Astrocyte (in vitro differentiated cells and primary cell): ENCODE data around the gene RAP1GAP. TPM values are rescaled to one million over a fixed set of nuclear protein-coding genes. Genes with fewer than 3 reads are reported as not detected.

Experiments
- DNase-seq: peaks from one replicate; pipeline ENCODE4 v3.0.0-alpha.2; 2010; ENCODE audit warnings: low read depth
- FAIRE-seq: peaks from 2 replicates; lab custom pipeline; 2011; peaks lifted over from hg19 to GRCh38; lab: Jason Lieb, UNC
- H2AFZ ChIP-seq: 2 replicates; pipeline ENCODE4 v1.6.0; 2012; ENCODE audit warnings: low read depth, low read length, inconsistent platforms
- H3K27ac ChIP-seq: 2 replicates; pipeline ENCODE4 v1.5.1; 2011; ENCODE audit warnings: low read depth, low read length, inconsistent platforms
- H3K27me3 ChIP-seq: 2 replicates; pipeline ENCODE4 v1.6.0; 2011; ENCODE audit warnings: low read length, inconsistent platforms; ENCODE audit not compliant: insufficient read depth
- H3K36me3 ChIP-seq: 2 replicates; pipeline ENCODE4 v1.5.1; 2011; ENCODE audit warnings: low read length, inconsistent platforms; ENCODE audit not compliant: insufficient read depth
- H3K4me1 ChIP-seq: 2 replicates; pipeline ENCODE4 v1.5.1; 2011; ENCODE audit warnings: low read length, inconsistent platforms; ENCODE audit not compliant: insufficient read depth
- H3K4me2 ChIP-seq: 2 replicates; pipeline ENCODE4 v1.6.0; 2012; ENCODE audit warnings: low read length, inconsistent platforms
- H3K4me3 ChIP-seq: 2 replicates; pipeline ENCODE4 v1.5.1; 2011; ENCODE audit warnings: low read depth, mild to moderate bottlenecking, low read length, inconsistent platforms; ENCODE audit not compliant: insufficient read depth
- H3K79me2 ChIP-seq: 2 replicates; pipeline ENCODE4 v1.6.0; 2012; ENCODE audit warnings: mild to moderate bottlenecking, low read length, inconsistent platforms; ENCODE audit not compliant: insufficient read depth
- H3K9ac ChIP-seq: 2 replicates; pipeline ENCODE4 v1.6.0; 2012; ENCODE audit warnings: mild to moderate bottlenecking, low read length, inconsistent platforms
- H3K9me3 ChIP-seq: 2 replicates; pipeline ENCODE4 v1.5.1; 2012; ENCODE audit warnings: low read depth, mild to moderate bottlenecking, low read length, inconsistent platforms; ENCODE audit not compliant: insufficient read depth
- H4K20me1 ChIP-seq: 2 replicates; pipeline ENCODE4 v1.6.0; 2012; ENCODE audit warnings: low read length, inconsistent platforms; ENCODE audit not compliant: insufficient read depth
- H3K27ac Mint-ChIP-seq: one replicate; pipeline ENCODE4 v1.8.0; 2021; ENCODE audit warnings: mild to moderate bottlenecking, mixed read lengths; ENCODE audit not compliant: unreplicated experiment
- H3K27me3 Mint-ChIP-seq: one replicate; pipeline ENCODE4 v1.8.0; 2021; ENCODE audit warnings: low read depth, mixed read lengths; ENCODE audit not compliant: unreplicated experiment
- H3K36me3 Mint-ChIP-seq: one replicate; pipeline ENCODE4 v1.8.0; 2021; ENCODE audit warnings: low read depth, mixed read lengths; ENCODE audit not compliant: unreplicated experiment
- H3K4me1 Mint-ChIP-seq: one replicate; pipeline ENCODE4 v1.8.0; 2021; ENCODE audit warnings: low read depth, mixed read lengths; ENCODE audit not compliant: unreplicated experiment
- H3K4me3 Mint-ChIP-seq: one replicate; pipeline ENCODE4 v1.8.0; 2021; ENCODE audit warnings: mild to moderate bottlenecking, moderate library complexity, mixed read lengths; ENCODE audit not compliant: unreplicated experiment
- H3K9me3 Mint-ChIP-seq: one replicate; pipeline ENCODE4 v1.8.0; 2021; ENCODE audit warnings: mild to moderate bottlenecking, mixed read lengths; ENCODE audit not compliant: unreplicated experiment
- CTCF ChIP-seq: IDR thresholded peaks from 2 replicates; pipeline ENCODE4 v1.5.1; 2011; ENCODE audit warnings: low read depth, mild to moderate bottlenecking, inconsistent platforms, low read length, moderate library complexity; ENCODE audit not compliant: insufficient read depth
- EZH2 ChIP-seq: IDR thresholded peaks from 2 replicates; pipeline ENCODE4 v1.6.1; 2012; ENCODE audit warnings: mild to moderate bottlenecking, low read length, inconsistent platforms; ENCODE audit not compliant: insufficient read depth
- total RNA-seq: library from RNA; stranded (reverse); gene quantifications from 2 replicates; pipeline ENCODE4 v1.2.1, GENCODE V29; 2021

The RAP1GAP gene
- total RNA-seq, 1 donor from 2014 or later: 3.2 TPM

GRCh38 chr1:21597753-21598152 is 71.4 kb downstream of the RAP1GAP start:
- Histone ChIP-seq H2AFZ (no peak overlapping the region), H3K36me3 (no peaks in the 10 kb centered on the region), H3K9ac (no peak overlapping the region), H3K4me3 (no peak overlapping the region), H3K27ac (no peak overlapping the region), H3K79me2 (no peaks in the 10 kb centered on the region), H4K20me1 (no peaks in the 10 kb centered on the region), H3K4me1 (no peaks in the 10 kb centered on the region), H3K27me3 (peaks cover 3% of the 10 kb centered on the region), H3K4me2 (no peak overlapping the region), H3K9me3 (no peaks in the 10 kb centered on the region)
- H3K27me3 Mint-ChIP-seq: peaks cover 27% of the 10 kb centered on the region
- H3K9me3 Mint-ChIP-seq: peaks cover 2% of the 10 kb centered on the region
- TF ChIP-seq EZH2: no peak
- TF ChIP-seq CTCF: no peak
- DNase-seq: no peak
- no peak for FAIRE-seq
- no peak overlapping the region for H3K27ac Mint-ChIP-seq
- no peaks in the 10 kb centered on the region for H3K4me1 Mint-ChIP-seq
- H3K4me3 Mint-ChIP-seq: no peak overlapping the region
- H3K36me3 Mint-ChIP-seq: peaks cover 3% of the 10 kb centered on the region

- Mint-ChIP-seq H3K27ac (no peak overlapping the region), H3K4me1 (no peaks in the 10 kb centered on the region), H3K36me3 (peaks cover 3% of the 10 kb centered on the region), H3K27me3 (peaks cover 31% of the 10 kb centered on the region), H3K9me3 (peaks cover 2% of the 10 kb centered on the region), H3K4me3 (no peak overlapping the region)
- FAIRE-seq (no peak), DNase-seq (no peak)
- Histone ChIP-seq H3K36me3 (no peaks in the 10 kb centered on the region), H2AFZ (no peak overlapping the region), H3K4me2 (no peak overlapping the region), H3K9ac (no peak overlapping the region), H3K27me3 (peaks cover 3% of the 10 kb centered on the region), H3K27ac (no peak overlapping the region), H3K4me1 (no peaks in the 10 kb centered on the region), H3K4me3 (no peak overlapping the region), H4K20me1 (no peaks in the 10 kb centered on the region), H3K9me3 (no peaks in the 10 kb centered on the region), H3K79me2 (no peaks in the 10 kb centered on the region)
- TF ChIP-seq EZH2: no peak
- TF ChIP-seq CTCF: no peak
These were observed 72.5 kb downstream of the RAP1GAP start for GRCh38 chr1:21596628-21597027.

- Mint-ChIP-seq H3K4me1 (no peaks in the 10 kb centered on the region), H3K4me3 (no peak overlapping the region), H3K36me3 (peaks cover 3% of the 10 kb centered on the region), H3K27ac (no peak overlapping the region), H3K27me3 (peaks cover 34% of the 10 kb centered on the region), H3K9me3 (peaks cover 2% of the 10 kb centered on the region)
- Histone ChIP-seq H3K9me3 (no peaks in the 10 kb centered on the region), H3K4me2 (no peak overlapping the region), H3K4me3 (no peak overlapping the region), H2AFZ (no peak overlapping the region), H4K20me1 (no peaks in the 10 kb centered on the region), H3K27ac (no peak overlapping the region), H3K27me3 (peaks cover 3% of the 10 kb centered on the region), H3K4me1 (no peaks in the 10 kb centered on the region), H3K9ac (no peak overlapping the region), H3K36me3 (no peaks in the 10 kb centered on the region), H3K79me2 (no peaks in the 10 kb centered on the region)
- FAIRE-seq (no peak), DNase-seq (no peak)
- no peak for TF ChIP-seq CTCF
- no peak for TF ChIP-seq EZH2
These were observed 73.0 kb downstream of the RAP1GAP start for GRCh38 chr1:21596174-21596573.
